H54 (cell line): Measurements from ENCODE around the gene UCHL3.

Experiments used
- DNase-seq: peaks from one replicate; pipeline ENCODE4 v3.0.0; 2011; ENCODE audit warnings: low spot score, mixed read lengths; ENCODE audit not compliant: insufficient read length
- FAIRE-seq: peaks from 3 replicates; lab custom pipeline; 2011; peaks lifted over from hg19 to GRCh38; lab: Jason Lieb, UNC
- POLR2A ChIP-seq: IDR thresholded peaks from 2 replicates; pipeline ENCODE4 v1.6.1; 2011; ENCODE audit warnings: low read depth, mild to moderate bottlenecking, low read length

The UCHL3 gene

DNA sequence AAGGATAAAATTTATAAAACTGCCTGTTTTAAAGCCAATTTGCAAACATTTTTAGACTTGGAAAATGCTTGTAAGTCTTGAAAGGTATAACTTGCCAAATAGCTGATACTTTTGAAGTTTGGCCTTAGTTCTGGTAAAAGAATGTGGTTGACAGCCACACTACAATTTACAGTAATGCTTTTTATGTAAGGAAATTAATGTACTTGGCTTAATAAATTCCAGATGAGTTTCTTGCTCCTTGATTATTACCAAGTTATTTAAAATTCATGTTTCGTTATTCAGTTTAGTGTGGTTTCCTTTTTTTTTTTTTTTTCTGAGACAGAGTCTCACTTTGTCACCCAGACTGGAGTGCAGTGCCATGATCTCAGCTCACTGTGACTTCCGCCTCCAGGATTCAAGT lies 101.4 kb downstream of the UCHL3 start:
- FAIRE-seq (no peak), DNase-seq (no peak)
- no peak for TF ChIP-seq POLR2A

DNA sequence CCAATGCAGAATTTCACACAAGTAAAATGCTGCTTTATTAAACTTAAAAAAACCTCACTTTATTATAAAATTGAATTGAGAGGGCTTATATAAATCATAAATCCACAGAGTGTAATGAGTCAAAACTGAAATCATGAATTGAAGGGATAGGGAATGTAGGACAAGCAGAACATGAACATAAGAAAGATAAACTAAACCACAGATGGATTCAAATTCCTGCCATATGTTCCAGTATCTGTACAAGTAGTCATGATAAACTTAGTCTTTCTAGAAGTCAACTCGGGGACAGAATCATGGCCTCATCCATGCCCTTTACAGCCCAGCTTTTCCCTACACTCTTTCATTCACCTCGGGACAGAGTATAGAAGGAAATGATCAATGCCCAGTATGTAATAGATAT lies 103.1 kb downstream of the UCHL3 start:
- no peak for TF ChIP-seq POLR2A
- DNase-seq (no peak), FAIRE-seq (no peak)
